T-helper 1 cell treated with Interleukin-12 subunit alpha and Interleukin-12 subunit beta and Interleukin-4 antibody, amounts not matched to agents 30 μg/mL and 1 μg/mL, for 36 hours (primary cell): ENCODE results near the gene GLB1L3.
A peak's percentile ranks its signal among the peaks of the same experiment; 100 is the strongest.

ENCODE experiments used
- H3K27ac Mint-ChIP-seq: one replicate; pipeline ENCODE4 v1.8.0; 2021; ENCODE audit warnings: mild to moderate bottlenecking, mixed read lengths
- H3K27me3 Mint-ChIP-seq: one replicate; pipeline ENCODE4 v1.8.0; 2021; ENCODE audit warnings: low read depth, mixed read lengths
- H3K36me3 Mint-ChIP-seq: one replicate; pipeline ENCODE4 v1.8.0; 2021; ENCODE audit warnings: low read depth, mixed read lengths
- H3K4me1 Mint-ChIP-seq: one replicate; pipeline ENCODE4 v1.8.0; 2021; ENCODE audit warnings: low read depth, mixed read lengths
- H3K4me3 Mint-ChIP-seq: one replicate; pipeline ENCODE4 v1.8.0; 2021; ENCODE audit warnings: mild to moderate bottlenecking, moderate library complexity, mixed read lengths
- H3K9me3 Mint-ChIP-seq: one replicate; pipeline ENCODE4 v1.8.0; 2021; ENCODE audit warnings: mixed read lengths

Gene GLB1L3

GRCh38 chr11:134275534-134276395, at the start of gene GLB1L3:
GLB1L3 (plus strand) TSS chr11:134276379; CDS start chr11:134276741, 362 bp downstream.
- Mint-ChIP-seq H3K27me3 (no peaks in the 10 kb centered on the region), H3K27ac (peak within 1 kb of the TSS; percentile 96), H3K4me1 (peaks cover 53% of the 10 kb centered on the region), H3K9me3 (peaks cover 4% of the 10 kb centered on the region), H3K36me3 (peaks cover 17% of the 10 kb centered on the region), H3K4me3 (peak within 1 kb of the TSS; percentile 93)

- H3K4me1 Mint-ChIP-seq: peaks cover 71% of the 10 kb centered on the region
- H3K36me3 Mint-ChIP-seq: peaks cover 22% of the 10 kb centered on the region
- no peaks in the 10 kb centered on the region for H3K27me3 Mint-ChIP-seq
- H3K9me3 Mint-ChIP-seq: no peaks in the 10 kb centered on the region
- peak overlapping the region; percentile 42 for H3K4me3 Mint-ChIP-seq
- H3K27ac Mint-ChIP-seq: no peak overlapping the region
Measured at GRCh38 chr11:134226806-134227325, 49.3 kb upstream of the GLB1L3 start.

- no peaks in the 10 kb centered on the region for H3K27me3 Mint-ChIP-seq
Measured at GRCh38 chr11:134228625-134229024, 47.6 kb upstream of the GLB1L3 start.

GRCh38 chr11:134229126-134229790, 46.9 kb upstream of the GLB1L3 start:
- Mint-ChIP-seq H3K27me3 (no peaks in the 10 kb centered on the region), H3K4me1 (peaks cover 67% of the 10 kb centered on the region), H3K27ac (no peak overlapping the region), H3K4me3 (no peak overlapping the region), H3K36me3 (peaks cover 11% of the 10 kb centered on the region), H3K9me3 (no peaks in the 10 kb centered on the region)

More at GRCh38 chr11:134228625-134229024, 47.6 kb upstream of the GLB1L3 start:
- Mint-ChIP-seq H3K27ac (no peak overlapping the region), H3K4me3 (no peak overlapping the region), H3K9me3 (no peaks in the 10 kb centered on the region), H3K36me3 (peaks cover 11% of the 10 kb centered on the region), H3K4me1 (peaks cover 67% of the 10 kb centered on the region)

- Mint-ChIP-seq H3K4me3 (no peak overlapping the region), H3K4me1 (peaks cover 68% of the 10 kb centered on the region), H3K27ac (peak overlapping the region; percentile 15), H3K9me3 (no peaks in the 10 kb centered on the region), H3K36me3 (peaks cover 16% of the 10 kb centered on the region), H3K27me3 (no peaks in the 10 kb centered on the region)
Measured at GRCh38 chr11:134230339-134230738, 45.8 kb upstream of the GLB1L3 start.

- Mint-ChIP-seq H3K27me3 (no peaks in the 10 kb centered on the region), H3K36me3 (peaks cover 18% of the 10 kb centered on the region), H3K4me3 (no peak overlapping the region), H3K4me1 (peaks cover 53% of the 10 kb centered on the region), H3K9me3 (no peaks in the 10 kb centered on the region), H3K27ac (no peak overlapping the region)
Measured at GRCh38 chr11:134231958-134232659, 44.1 kb upstream of the GLB1L3 start.

- no peak overlapping the region for H3K27ac Mint-ChIP-seq
- no peaks in the 10 kb centered on the region for H3K27me3 Mint-ChIP-seq
- H3K36me3 Mint-ChIP-seq: peaks cover 17% of the 10 kb centered on the region
- H3K9me3 Mint-ChIP-seq: no peaks in the 10 kb centered on the region
- peaks cover 37% of the 10 kb centered on the region for H3K4me1 Mint-ChIP-seq
- no peak overlapping the region for H3K4me3 Mint-ChIP-seq
Measured at GRCh38 chr11:134233729-134234179, 42.4 kb upstream of the GLB1L3 start.

GRCh38 chr11:134235399-134235798, 40.8 kb upstream of the GLB1L3 start:
- H3K27ac Mint-ChIP-seq: no peak overlapping the region
- no peak overlapping the region for H3K4me3 Mint-ChIP-seq
- H3K9me3 Mint-ChIP-seq: no peaks in the 10 kb centered on the region
- H3K4me1 Mint-ChIP-seq: peaks cover 22% of the 10 kb centered on the region
- H3K27me3 Mint-ChIP-seq: no peaks in the 10 kb centered on the region
- H3K36me3 Mint-ChIP-seq: peaks cover 17% of the 10 kb centered on the region

GRCh38 chr11:134236834-134237556, 39.2 kb upstream of the GLB1L3 start:
- Mint-ChIP-seq H3K4me1 (peaks cover 13% of the 10 kb centered on the region), H3K4me3 (no peak overlapping the region), H3K36me3 (peaks cover 18% of the 10 kb centered on the region), H3K9me3 (no peaks in the 10 kb centered on the region), H3K27ac (no peak overlapping the region), H3K27me3 (no peaks in the 10 kb centered on the region)

- peaks cover 8% of the 10 kb centered on the region for H3K4me1 Mint-ChIP-seq
- no peaks in the 10 kb centered on the region for H3K27me3 Mint-ChIP-seq
- no peak overlapping the region for H3K27ac Mint-ChIP-seq
- peaks cover 20% of the 10 kb centered on the region for H3K36me3 Mint-ChIP-seq
- no peaks in the 10 kb centered on the region for H3K9me3 Mint-ChIP-seq
- H3K4me3 Mint-ChIP-seq: no peak overlapping the region
Measured at GRCh38 chr11:134237557-134237922, 38.6 kb upstream of the GLB1L3 start.

- H3K27ac Mint-ChIP-seq: no peak overlapping the region
- H3K4me1 Mint-ChIP-seq: peaks cover 3% of the 10 kb centered on the region
- no peak overlapping the region for H3K4me3 Mint-ChIP-seq
- H3K27me3 Mint-ChIP-seq: no peaks in the 10 kb centered on the region
- H3K36me3 Mint-ChIP-seq: peaks cover 32% of the 10 kb centered on the region
- H3K9me3 Mint-ChIP-seq: no peaks in the 10 kb centered on the region
Measured at GRCh38 chr11:134238956-134239355, 37.2 kb upstream of the GLB1L3 start.

- H3K36me3 Mint-ChIP-seq: peaks cover 36% of the 10 kb centered on the region
- H3K4me3 Mint-ChIP-seq: no peak overlapping the region
- no peaks in the 10 kb centered on the region for H3K27me3 Mint-ChIP-seq
- H3K27ac Mint-ChIP-seq: no peak overlapping the region
- H3K9me3 Mint-ChIP-seq: no peaks in the 10 kb centered on the region
- H3K4me1 Mint-ChIP-seq: no peaks in the 10 kb centered on the region
Measured at GRCh38 chr11:134240592-134240991, 35.6 kb upstream of the GLB1L3 start.

GRCh38 chr11:134242376-134242775, 33.8 kb upstream of the GLB1L3 start:
- H3K4me1 Mint-ChIP-seq: no peaks in the 10 kb centered on the region
- H3K27ac Mint-ChIP-seq: no peak overlapping the region
- H3K36me3 Mint-ChIP-seq: peaks cover 41% of the 10 kb centered on the region
- no peaks in the 10 kb centered on the region for H3K27me3 Mint-ChIP-seq
- no peaks in the 10 kb centered on the region for H3K9me3 Mint-ChIP-seq
- no peak overlapping the region for H3K4me3 Mint-ChIP-seq

GRCh38 chr11:134243913-134244312, 32.3 kb upstream of the GLB1L3 start:
- no peak overlapping the region for H3K27ac Mint-ChIP-seq
- H3K4me3 Mint-ChIP-seq: no peak overlapping the region
- peaks cover 46% of the 10 kb centered on the region for H3K36me3 Mint-ChIP-seq
- no peaks in the 10 kb centered on the region for H3K9me3 Mint-ChIP-seq
- H3K27me3 Mint-ChIP-seq: no peaks in the 10 kb centered on the region
- H3K4me1 Mint-ChIP-seq: peaks cover 2% of the 10 kb centered on the region
